Stimulated activated naive B cell treated with anti-CD40 and anti-IgM and Interleukin-4, amounts not matched to agents 10 μg/mL and 1 μg/mL and 100 μg/mL, for 72 hours (primary cell): ENCODE measurements around the gene ZKSCAN1.
"Not testable (repeated sequence)": the region's sequence is repeated elsewhere in the genome, so short reads cannot be mapped to it uniquely, and the experiment has no call there.

Source experiments
- ATAC-seq, 2 donors: fragments of 150-1000 bp; cut with Tn5 transposase; replicated peaks; 2 replicates each; pipeline ENCODE4 v1.10.0; 2021; ENCODE audit warnings: moderate library complexity in 1 of 2
- DNase-seq: peaks from one replicate; pipeline ENCODE4 v3.0.0; 2021
- H3K27ac Mint-ChIP-seq: one replicate; pipeline ENCODE4 v1.8.0; 2022; ENCODE audit warnings: mild to moderate bottlenecking, mixed read lengths
- H3K27me3 Mint-ChIP-seq, 2 donors: one replicate each; pipeline ENCODE4 v1.8.0; 2022; ENCODE audit warnings: mixed read lengths in 2 of 2
- H3K36me3 Mint-ChIP-seq, 2 donors: one replicate each; pipeline ENCODE4 v1.8.0; 2022; ENCODE audit warnings: mixed read lengths in 2 of 2, mild to moderate bottlenecking in 1 of 2
- H3K4me1 Mint-ChIP-seq, 2 donors: one replicate each; pipeline ENCODE4 v1.8.0; 2022; ENCODE audit warnings: mixed read lengths in 2 of 2, mild to moderate bottlenecking in 1 of 2
- H3K4me3 Mint-ChIP-seq, 2 donors: one replicate each; pipeline ENCODE4 v1.8.0; 2022; ENCODE audit warnings: mild to moderate bottlenecking in 2 of 2, mixed read lengths in 2 of 2, moderate library complexity in 1 of 2
- H3K9me3 Mint-ChIP-seq, 2 donors: one replicate each; pipeline ENCODE4 v1.8.0; 2022; ENCODE audit warnings: mixed read lengths in 2 of 2, mild to moderate bottlenecking in 1 of 2

ZKSCAN1 gene

GRCh38 chr7:99990460-99990852 lies 24.9 kb upstream of the ZKSCAN1 start:
- Mint-ChIP-seq H3K27ac (no peak overlapping the region), H3K9me3 (no peaks in the 10 kb centered on the region), H3K36me3 (no peaks in the 10 kb centered on the region), H3K4me1 (peaks cover 0 to 6% of the 10 kb centered on the region in 2 donors), H3K4me3 (no peak overlapping the region), H3K27me3 (peaks cover 30 to 62% of the 10 kb centered on the region in 2 donors)
- ATAC-seq (peak in 1 of 2 donors; percentile 12), DNase-seq (no peak)

- not testable (repeated sequence) for H3K27ac Mint-ChIP-seq, DNase-seq, H3K9me3 Mint-ChIP-seq, H3K4me1 Mint-ChIP-seq, H3K36me3 Mint-ChIP-seq, H3K4me3 Mint-ChIP-seq, ATAC-seq
- peaks cover 32 to 56% of the 10 kb centered on the region in 2 donors for H3K27me3 Mint-ChIP-seq
Observed at GRCh38 chr7:99991543-99991942, 23.9 kb upstream of the ZKSCAN1 start.

- Mint-ChIP-seq H3K27me3 (peaks cover 27 to 48% of the 10 kb centered on the region in 2 donors), H3K36me3 (peaks cover 0 to 5% of the 10 kb centered on the region in 2 donors), H3K27ac (no peak overlapping the region), H3K4me1 (peaks cover 6 to 13% of the 10 kb centered on the region in 2 donors), H3K9me3 (peaks cover 0 to 3% of the 10 kb centered on the region in 2 donors), H3K4me3 (no peak overlapping the region)
- DNase-seq (no peak), ATAC-seq (no peak)
Observed at GRCh38 chr7:99992330-99993038, 22.9 kb upstream of the ZKSCAN1 start.

- Mint-ChIP-seq H3K36me3 (peaks cover 0 to 6% of the 10 kb centered on the region in 2 donors), H3K4me3 (no peak overlapping the region), H3K27me3 (peaks cover 19 to 30% of the 10 kb centered on the region in 2 donors), H3K4me1 (peaks cover 10 to 15% of the 10 kb centered on the region in 2 donors), H3K27ac (no peak overlapping the region), H3K9me3 (peaks cover 0 to 3% of the 10 kb centered on the region in 2 donors)
- ATAC-seq (no peak), DNase-seq (no peak)
Observed at GRCh38 chr7:99994819-99995218, 20.6 kb upstream of the ZKSCAN1 start.

- Mint-ChIP-seq H3K27ac (peak overlapping the region; percentile 96), H3K4me1 (peaks cover 9 to 10% of the 10 kb centered on the region in 2 donors), H3K9me3 (peaks cover 0 to 3% of the 10 kb centered on the region in 2 donors), H3K27me3 (peaks cover 19 to 25% of the 10 kb centered on the region in 2 donors), H3K36me3 (peaks cover 0 to 8% of the 10 kb centered on the region in 2 donors), H3K4me3 (peak overlapping the region; percentile 86 to 92)
- peak in 1 of 2 donors; percentile 27 for ATAC-seq
- no peak for DNase-seq
Observed at GRCh38 chr7:99996755-99997544, 18.4 kb upstream of the ZKSCAN1 start.

- H3K27ac Mint-ChIP-seq: peak overlapping the region; percentile 96
- H3K4me3 Mint-ChIP-seq: peak overlapping the region; percentile 86 to 92
- H3K9me3 Mint-ChIP-seq: peaks cover 0 to 3% of the 10 kb centered on the region in 2 donors
- peaks cover 9 to 10% of the 10 kb centered on the region in 2 donors for H3K4me1 Mint-ChIP-seq
- DNase-seq (peak; percentile 48), ATAC-seq (peak; percentile 91 to 92)
- H3K27me3 Mint-ChIP-seq: peaks cover 17 to 19% of the 10 kb centered on the region in 2 donors
- peaks cover 0 to 8% of the 10 kb centered on the region in 2 donors for H3K36me3 Mint-ChIP-seq
Observed at GRCh38 chr7:99997545-99998137, 17.8 kb upstream of the ZKSCAN1 start.

GRCh38 chr7:100000239-100000638 lies 15.2 kb upstream of the ZKSCAN1 start:
- peaks cover 9 to 10% of the 10 kb centered on the region in 2 donors for H3K4me1 Mint-ChIP-seq
- no peak for ATAC-seq
- H3K36me3 Mint-ChIP-seq: peaks cover 0 to 8% of the 10 kb centered on the region in 2 donors
- DNase-seq: no peak
- H3K27me3 Mint-ChIP-seq: peaks cover 3 to 6% of the 10 kb centered on the region in 2 donors
- H3K9me3 Mint-ChIP-seq: peaks cover 0 to 3% of the 10 kb centered on the region in 2 donors
- no peak overlapping the region for H3K4me3 Mint-ChIP-seq
- H3K27ac Mint-ChIP-seq: no peak overlapping the region

- no peak for ATAC-seq
- Mint-ChIP-seq H3K27me3 (peaks cover 0 to 3% of the 10 kb centered on the region in 2 donors), H3K36me3 (peaks cover 0 to 1% of the 10 kb centered on the region in 2 donors), H3K27ac (peak overlapping the region; percentile 49), H3K9me3 (no peaks in the 10 kb centered on the region), H3K4me1 (no peaks in the 10 kb centered on the region), H3K4me3 (no peak overlapping the region)
- no peak for DNase-seq
Observed at GRCh38 chr7:100003711-100004661, 11.4 kb upstream of the ZKSCAN1 start.

GRCh38 chr7:100007887-100008286 lies 7.5 kb upstream of the ZKSCAN1 start:
- DNase-seq (no peak), ATAC-seq (no peak)
- no peak overlapping the region for H3K27ac Mint-ChIP-seq
- H3K36me3 Mint-ChIP-seq: no peaks in the 10 kb centered on the region
- H3K4me3 Mint-ChIP-seq: no peak overlapping the region
- peaks cover 9 to 10% of the 10 kb centered on the region in 2 donors for H3K27me3 Mint-ChIP-seq
- no peaks in the 10 kb centered on the region for H3K4me1 Mint-ChIP-seq
- no peaks in the 10 kb centered on the region for H3K9me3 Mint-ChIP-seq

- Mint-ChIP-seq H3K4me3 (no peak overlapping the region), H3K9me3 (no peaks in the 10 kb centered on the region), H3K27ac (no peak overlapping the region), H3K4me1 (no peaks in the 10 kb centered on the region), H3K36me3 (no peaks in the 10 kb centered on the region), H3K27me3 (peaks cover 9 to 10% of the 10 kb centered on the region in 2 donors)
- ATAC-seq (no peak), DNase-seq (no peak)
Observed at GRCh38 chr7:100008525-100008924, 6.9 kb upstream of the ZKSCAN1 start.

GRCh38 chr7:100009952-100010351 lies 5.4 kb upstream of the ZKSCAN1 start:
- ATAC-seq, H3K4me3 Mint-ChIP-seq, H3K27ac Mint-ChIP-seq, DNase-seq, H3K9me3 Mint-ChIP-seq, H3K36me3 Mint-ChIP-seq, H3K4me1 Mint-ChIP-seq: not testable (repeated sequence)
- H3K27me3 Mint-ChIP-seq: peaks cover 9 to 10% of the 10 kb centered on the region in 2 donors

- ATAC-seq (no peak), DNase-seq (no peak)
- Mint-ChIP-seq H3K27me3 (peaks cover 9 to 10% of the 10 kb centered on the region in 2 donors), H3K4me1 (peaks cover 3 to 8% of the 10 kb centered on the region in 2 donors), H3K4me3 (no peak overlapping the region), H3K36me3 (no peaks in the 10 kb centered on the region), H3K9me3 (no peaks in the 10 kb centered on the region), H3K27ac (no peak overlapping the region)
Observed at GRCh38 chr7:100010901-100011300, 4.5 kb upstream of the ZKSCAN1 start.

- H3K4me1 Mint-ChIP-seq: peaks cover 8 to 14% of the 10 kb centered on the region in 2 donors
- H3K27me3 Mint-ChIP-seq: peaks cover 9 to 10% of the 10 kb centered on the region in 2 donors
- no peak overlapping the region for H3K27ac Mint-ChIP-seq
- ATAC-seq (no peak), DNase-seq (no peak)
- no peak overlapping the region for H3K4me3 Mint-ChIP-seq
- peaks cover 0 to 3% of the 10 kb centered on the region in 2 donors for H3K36me3 Mint-ChIP-seq
- no peaks in the 10 kb centered on the region for H3K9me3 Mint-ChIP-seq
Observed at GRCh38 chr7:100011516-100011915, 3.9 kb upstream of the ZKSCAN1 start.
